Bronchial epithelial cell (primary cell): ENCODE measurements around the gene JAZF1. TPM values are rescaled to one million over a fixed set of nuclear protein-coding genes. Genes with fewer than 3 reads are reported as not detected.
"Not testable (repeated sequence)": the region's sequence is repeated elsewhere in the genome, so short reads cannot be mapped to it uniquely, and the experiment has no call there.

Source experiments
- DNase-seq: peaks from one replicate; pipeline ENCODE4 v3.0.0-alpha.2; 2010; ENCODE audit warnings: low read depth
- FAIRE-seq: peaks from 2 replicates; lab custom pipeline; 2011; peaks lifted over from hg19 to GRCh38; lab: Jason Lieb, UNC
- H3K27me3 ChIP-seq: 2 replicates; pipeline ENCODE4 v1.5.1; 2011; ENCODE audit warnings: low read length; ENCODE audit not compliant: control insufficient read depth, insufficient read depth
- H3K36me3 ChIP-seq: 2 replicates; pipeline ENCODE4 v1.5.1; 2011; ENCODE audit warnings: low read length; ENCODE audit not compliant: control insufficient read depth, insufficient read depth
- H3K4me3 ChIP-seq: 2 replicates; pipeline ENCODE4 v1.5.1; 2011; ENCODE audit warnings: mild to moderate bottlenecking, low read depth, low read length, control low read depth
- CTCF ChIP-seq: IDR thresholded peaks from 2 replicates; pipeline ENCODE4 v1.5.1; 2011; ENCODE audit warnings: mild to moderate bottlenecking, moderate library complexity, low read length, control low read depth, inconsistent platforms; ENCODE audit not compliant: insufficient read depth, severe bottlenecking
- total RNA-seq: library from RNA; depleted of rRNA; stranded (reverse); fragments of >200 nt; gene quantifications from 2 replicates; pipeline ENCODE4 v1.2.1, GENCODE V29; 2014

The JAZF1 gene
- total RNA-seq, 1 donor from 2014 or later = 1.1 TPM

GRCh38 chr7:27860800-27861199, 319.8 kb downstream of the JAZF1 start:
- no peak for DNase-seq

GRCh38 chr7:27856703-27857485, 323.7 kb downstream of the JAZF1 start:
- not testable (repeated sequence) for H3K27me3 ChIP-seq, FAIRE-seq, H3K36me3 ChIP-seq, H3K4me3 ChIP-seq, DNase-seq

More at GRCh38 chr7:27860800-27861199, 319.8 kb downstream of the JAZF1 start:
- no peak for TF ChIP-seq CTCF
- Histone ChIP-seq H3K36me3 (no peaks in the 10 kb centered on the region), H3K27me3 (no peaks in the 10 kb centered on the region), H3K4me3 (no peak overlapping the region)
- no peak for FAIRE-seq

- TF ChIP-seq CTCF = no peak
Observed at GRCh38 chr7:27850531-27850930, 330.1 kb downstream of the JAZF1 start.

DNA sequence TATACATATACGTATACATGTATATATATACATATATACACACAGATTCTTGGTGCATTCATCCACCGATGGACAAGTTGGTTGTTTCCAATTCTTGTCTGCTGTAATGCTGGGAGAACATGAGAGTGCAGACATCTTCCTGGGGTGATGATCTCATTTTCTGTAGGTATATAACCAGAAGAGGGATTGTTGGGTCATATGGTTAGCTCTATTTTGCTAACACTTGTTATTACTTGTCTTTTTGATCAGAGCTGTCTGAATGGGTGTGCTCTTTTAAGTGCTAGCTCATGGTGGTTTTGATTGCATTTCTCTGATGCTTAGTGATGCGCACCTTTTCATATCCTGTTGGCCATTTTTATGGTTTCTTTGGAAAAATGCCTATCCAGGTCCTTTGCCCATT, 334.2 kb downstream of the JAZF1 start:
- Histone ChIP-seq H3K4me3 (no peak overlapping the region), H3K27me3 (no peaks in the 10 kb centered on the region), H3K36me3 (no peaks in the 10 kb centered on the region)
- TF ChIP-seq CTCF = no peak
- FAIRE-seq (no peak), DNase-seq (peak; percentile 88)

More at GRCh38 chr7:27850531-27850930, 330.1 kb downstream of the JAZF1 start:
- FAIRE-seq (no peak), DNase-seq (no peak)
- no peaks in the 10 kb centered on the region for H3K36me3 ChIP-seq
- no peak overlapping the region for H3K4me3 ChIP-seq
- no peaks in the 10 kb centered on the region for H3K27me3 ChIP-seq

- no peak for TF ChIP-seq CTCF
- Histone ChIP-seq H3K27me3 (no peaks in the 10 kb centered on the region), H3K4me3 (no peak overlapping the region), H3K36me3 (no peaks in the 10 kb centered on the region)
- DNase-seq (no peak), FAIRE-seq (no peak)
Observed at GRCh38 chr7:27843584-27844305, 336.9 kb downstream of the JAZF1 start.

DNA sequence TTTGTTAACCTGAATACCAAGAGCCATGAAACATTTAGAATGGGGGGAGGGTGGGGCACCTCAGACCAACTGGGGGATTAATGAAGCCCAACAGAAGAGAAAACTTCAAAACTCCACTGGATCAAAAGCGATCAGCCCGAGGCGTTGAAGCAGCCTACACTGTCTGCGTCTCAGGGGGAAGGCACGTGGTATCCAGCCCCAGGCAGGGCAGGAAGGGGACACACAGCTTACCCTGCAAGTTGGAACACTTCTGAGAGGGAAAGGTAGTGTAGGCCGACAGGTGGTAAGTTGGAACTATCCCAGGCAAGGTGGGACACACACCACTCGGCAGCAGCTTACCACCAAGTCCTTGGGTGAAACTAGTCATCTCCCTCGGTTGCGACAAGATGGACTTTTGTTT, 337.7 kb downstream of the JAZF1 start:
- Histone ChIP-seq H3K4me3 (no peak overlapping the region), H3K36me3 (no peaks in the 10 kb centered on the region), H3K27me3 (no peaks in the 10 kb centered on the region)
- no peak for DNase-seq
- no peak for TF ChIP-seq CTCF
- no peak for FAIRE-seq
